ENCODE measurements around the gene CSNK1E.
A peak's percentile ranks its signal among the peaks of the same experiment; 100 is the strongest.

Gene CSNK1E

DNA sequence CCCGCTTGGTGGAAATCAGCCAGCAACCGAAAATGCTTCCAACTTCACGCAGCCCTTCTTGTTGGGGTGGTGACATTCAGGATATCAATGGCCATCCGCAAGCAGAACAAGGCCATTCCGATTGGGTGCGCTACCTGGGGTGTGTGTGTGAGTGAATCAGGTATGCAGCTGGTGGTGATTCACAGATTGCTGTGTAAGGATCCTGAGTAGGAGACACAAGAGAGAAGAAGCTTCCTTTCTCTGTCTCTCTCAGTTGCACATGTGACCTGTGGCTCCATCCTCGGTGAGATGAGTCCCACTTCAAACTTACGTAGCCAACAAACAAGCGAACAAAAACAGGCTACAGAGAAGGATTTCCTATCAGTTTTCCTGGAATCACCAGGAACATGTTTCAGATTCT is 34.8 kb downstream of the CSNK1E start:
- no peak for DNase-seq (ENCODE audit: low read depth in 2 of 2)

DNA sequence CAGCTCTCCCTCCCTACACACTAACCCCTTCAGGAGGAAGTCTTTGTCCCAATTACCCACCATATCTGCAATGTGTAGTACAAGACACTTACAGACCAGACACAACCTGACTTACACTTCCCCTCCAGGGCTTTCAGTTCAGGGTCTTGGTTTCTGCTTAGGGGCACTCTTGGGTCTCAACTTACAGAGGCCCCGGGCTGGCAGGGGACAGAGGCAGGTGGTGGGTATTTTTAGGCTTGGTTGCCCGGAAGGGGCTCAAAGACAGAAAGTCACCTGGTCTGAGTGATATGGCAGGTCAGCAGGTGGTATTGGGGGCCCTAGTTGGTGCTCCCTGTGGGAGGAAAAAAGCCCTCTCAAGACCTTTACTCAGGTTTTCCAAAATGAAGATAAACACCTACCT is 41.1 kb downstream of the CSNK1E start:
- no peak for DNase-seq (ENCODE audit: low read depth in 2 of 2)

DNA sequence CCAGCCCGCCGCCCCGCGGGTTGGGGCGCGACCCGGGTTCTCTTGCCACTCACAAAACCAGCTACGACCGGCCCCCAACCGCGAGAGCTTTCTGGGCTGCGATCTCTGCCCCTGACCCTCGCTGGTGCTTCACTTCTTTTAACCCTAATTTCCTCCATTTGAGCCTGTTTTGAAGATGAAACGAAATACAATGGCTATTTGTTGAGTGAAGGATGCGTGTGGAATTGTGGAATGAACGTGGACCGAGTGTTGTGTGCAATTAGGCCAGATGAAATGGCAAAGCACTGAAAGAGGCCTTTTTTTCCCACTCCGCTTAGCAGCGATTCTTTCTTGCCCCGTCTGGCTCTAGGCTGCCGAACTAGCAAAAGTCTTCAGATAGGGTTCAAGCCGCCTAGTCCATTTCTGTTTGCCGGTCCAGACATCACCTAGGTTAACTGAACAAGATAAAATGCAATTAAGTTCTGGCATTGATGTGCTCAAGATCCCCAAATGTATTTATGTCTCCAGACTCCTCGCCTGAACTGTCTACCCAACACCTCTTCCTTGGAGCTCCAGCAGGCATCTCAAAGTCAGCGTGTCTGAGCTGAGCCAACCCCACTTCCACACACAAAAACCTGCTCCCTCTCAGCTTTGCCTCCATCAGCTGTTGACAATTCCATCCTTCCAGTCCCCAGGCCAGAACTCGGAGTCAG is 44.0 kb downstream of the CSNK1E start:
- DNase-seq (ENCODE audit: low read depth in 2 of 2): no peak

DNA sequence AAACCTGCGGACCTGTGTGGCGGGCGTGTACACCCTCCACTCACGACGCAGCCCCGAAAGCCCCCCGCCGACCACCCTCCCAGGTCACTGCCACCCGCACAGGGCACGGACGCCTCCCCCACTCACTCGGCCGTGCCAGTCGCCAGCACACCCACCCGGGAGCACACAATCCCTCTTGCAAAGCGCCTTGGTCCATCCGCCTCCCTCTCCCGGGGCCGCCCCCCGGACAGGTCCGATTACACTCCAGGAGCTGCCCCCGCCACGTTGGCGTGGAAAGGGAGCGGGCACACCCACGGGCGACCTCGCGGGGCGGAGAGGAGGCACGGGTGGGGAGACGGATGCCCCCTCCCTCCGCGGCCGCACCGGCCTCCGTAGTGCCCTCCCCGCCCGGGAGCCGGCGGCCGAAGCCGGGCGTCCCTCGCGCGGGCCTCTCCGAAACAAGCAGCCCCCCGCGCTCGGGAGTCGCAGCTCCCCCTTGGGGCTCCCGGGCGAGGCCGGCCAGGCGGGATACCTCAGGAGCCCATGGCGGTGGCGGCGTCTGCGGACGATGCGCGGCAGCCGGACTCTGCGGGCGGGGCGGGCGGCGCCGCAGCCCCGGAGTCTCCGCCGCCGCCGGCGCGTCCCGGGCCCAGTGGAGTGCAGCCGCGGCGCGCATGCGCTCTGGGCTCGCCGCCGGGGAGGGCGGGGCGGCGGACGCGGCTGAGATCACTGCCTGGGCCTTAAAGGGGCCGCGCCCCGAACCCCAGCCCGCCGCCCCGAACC is 44.7 kb downstream of the CSNK1E start, which contains the start of gene TMEM184B:
Gene TMEM184B, minus strand, starts transcription at position 638 of the 762 bp plus-strand sequence. CDS start 25,049 bp downstream, outside the sequence.
- peak; percentile 56 to 57 for DNase-seq (ENCODE audit: low read depth in 2 of 2)

DNA sequence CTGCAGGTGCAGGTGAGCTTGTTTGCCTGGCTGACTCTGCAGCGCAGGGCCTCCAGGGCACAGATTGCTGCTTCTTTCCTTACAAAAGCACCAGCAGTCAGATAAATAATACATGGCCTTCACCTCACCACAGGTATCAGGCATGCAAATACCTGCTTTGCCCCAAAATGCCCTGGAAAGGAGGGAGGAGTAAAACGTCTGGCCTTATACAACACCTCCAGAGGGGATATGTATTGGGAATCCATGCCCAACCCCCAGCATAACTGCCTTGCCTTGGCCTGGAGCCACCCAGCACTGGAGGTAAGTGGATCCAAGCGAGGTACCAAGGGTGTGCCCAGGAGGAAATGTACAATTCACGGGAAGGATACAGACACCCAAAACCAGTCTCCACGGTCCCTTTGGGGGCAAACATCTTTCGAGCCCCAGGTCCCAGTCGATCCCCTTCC is 45.3 kb downstream of the CSNK1E start:
- DNase-seq (ENCODE audit: low read depth in 2 of 2): no peak

DNA sequence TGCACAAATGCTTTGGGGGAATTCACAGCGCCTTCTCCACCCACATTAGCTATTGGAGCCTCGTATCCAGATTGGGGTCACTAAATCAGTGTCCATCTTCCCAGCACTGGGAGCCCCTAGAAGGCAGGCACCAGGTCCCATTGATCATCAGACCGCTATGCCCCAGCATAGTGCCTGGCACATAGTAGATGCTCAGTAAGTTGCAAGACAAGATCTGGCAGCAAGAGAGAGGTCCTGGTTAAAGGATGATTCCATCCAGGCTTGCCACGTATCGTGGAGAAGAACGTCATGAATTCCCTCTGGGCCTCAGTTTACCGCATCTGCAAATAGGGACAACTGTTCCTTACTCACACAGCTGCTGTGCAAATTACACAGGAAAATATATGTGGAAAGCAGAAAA is 46.1 kb downstream of the CSNK1E start:
- DNase-seq (ENCODE audit: low read depth in 2 of 2): no peak

DNA sequence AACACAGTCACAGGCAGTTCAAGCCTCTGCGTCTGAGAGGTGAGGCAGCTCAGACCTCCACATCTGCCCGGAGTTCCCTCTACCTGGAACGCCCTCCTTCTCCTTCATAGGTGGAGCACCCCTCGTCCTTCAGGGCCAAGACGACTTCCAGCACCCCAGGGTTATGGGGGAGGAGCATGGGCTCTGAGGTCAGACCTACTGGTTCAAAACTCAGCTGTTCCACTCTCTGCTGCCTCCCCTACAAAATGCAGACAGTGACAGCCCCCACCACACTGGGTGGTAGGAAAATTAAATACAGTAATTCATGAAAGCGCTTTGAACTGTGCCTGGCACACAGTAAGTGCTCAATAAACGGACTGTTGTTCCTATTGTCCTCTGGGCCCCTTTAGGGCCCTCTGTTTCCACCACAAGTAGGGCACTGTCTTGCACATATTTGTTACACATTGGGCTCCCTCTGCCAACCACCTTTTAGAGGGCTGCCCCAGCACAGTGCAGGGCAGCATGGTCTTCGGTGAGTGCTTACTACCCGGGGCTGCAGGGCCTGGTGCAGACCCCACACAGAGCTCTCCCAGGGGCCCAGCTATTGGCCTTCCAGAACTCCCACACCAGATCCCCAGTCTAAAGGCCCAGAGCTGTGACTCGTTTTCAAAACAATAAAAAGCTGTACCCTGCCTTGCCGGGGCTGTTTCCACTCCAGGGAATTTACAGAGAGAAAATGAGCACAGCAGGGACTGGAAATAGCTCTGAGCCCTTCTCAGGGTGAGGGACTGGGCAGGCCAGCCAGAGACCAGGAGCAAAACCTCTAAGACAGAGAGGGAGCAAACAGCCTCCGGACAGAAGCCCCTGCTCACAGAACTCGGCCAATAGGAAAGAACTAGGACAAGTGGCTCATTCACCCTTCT is 46.9 kb downstream of the CSNK1E start:
- no peak for DNase-seq (ENCODE audit: low read depth in 2 of 2)

DNA sequence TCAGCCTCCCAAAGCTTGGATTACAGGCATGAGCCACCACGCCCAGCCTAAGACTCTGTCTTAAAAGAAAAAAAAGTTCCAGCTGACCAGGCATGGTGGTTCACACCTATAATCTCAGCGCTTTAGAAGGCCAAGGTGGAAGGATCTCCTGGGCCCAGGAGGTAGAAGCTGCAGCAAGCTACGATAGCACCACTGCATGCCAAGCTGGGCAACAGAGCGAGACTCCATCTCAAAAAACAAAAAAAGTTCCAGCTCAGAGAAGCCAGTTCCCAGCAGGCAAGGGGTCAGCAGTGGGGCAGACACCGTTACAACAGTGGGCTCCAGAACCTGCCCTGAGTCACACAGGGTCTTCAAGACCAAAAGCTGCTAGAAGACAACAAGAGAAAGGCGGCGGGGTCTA is 47.8 kb downstream of the CSNK1E start:
- DNase-seq (ENCODE audit: low read depth in 2 of 2): no peak

DNA sequence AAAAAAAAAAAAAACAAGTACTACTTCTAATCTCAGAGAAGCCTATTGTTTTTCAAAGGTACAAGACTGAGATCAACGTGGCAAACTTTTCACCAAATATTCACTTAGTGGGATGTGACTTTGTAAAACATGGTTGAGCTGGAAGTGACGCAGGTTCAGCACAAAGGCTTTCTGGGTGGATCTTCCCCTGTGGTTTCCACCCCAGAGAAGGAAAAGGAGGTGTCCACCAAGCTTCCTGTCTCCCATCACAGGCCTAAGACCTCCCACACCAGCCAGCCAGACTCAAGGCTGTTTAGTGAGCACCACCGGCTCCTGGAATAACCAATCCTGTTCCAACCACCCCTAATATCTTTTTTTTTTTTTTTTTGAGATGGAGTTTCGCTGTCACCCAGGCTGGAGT is 50.1 kb downstream of the CSNK1E start:
- DNase-seq (ENCODE audit: low read depth in 2 of 2): peak in 1 of 2 donors; percentile 24

DNA sequence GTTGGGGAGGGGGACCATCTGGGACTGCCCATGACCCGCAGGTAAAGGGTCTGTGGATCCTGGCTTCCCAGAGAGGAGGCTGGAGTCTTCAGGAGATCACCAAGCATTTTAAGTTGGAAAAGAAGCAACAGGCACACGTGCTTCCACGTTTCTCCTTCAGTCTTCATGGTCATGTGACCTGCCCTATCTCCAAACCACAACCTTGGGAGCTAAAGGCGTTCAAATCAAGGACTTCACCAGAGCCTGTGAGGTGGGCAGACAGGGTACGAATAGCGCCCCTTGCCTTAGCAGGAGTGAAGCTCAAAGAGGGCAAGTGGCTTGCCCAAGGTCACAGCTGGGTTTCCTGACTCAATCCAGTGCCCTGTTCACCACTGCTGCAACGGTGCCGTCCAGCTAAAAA is 51.1 kb downstream of the CSNK1E start:
- DNase-seq (ENCODE audit: low read depth in 2 of 2): no peak

DNA sequence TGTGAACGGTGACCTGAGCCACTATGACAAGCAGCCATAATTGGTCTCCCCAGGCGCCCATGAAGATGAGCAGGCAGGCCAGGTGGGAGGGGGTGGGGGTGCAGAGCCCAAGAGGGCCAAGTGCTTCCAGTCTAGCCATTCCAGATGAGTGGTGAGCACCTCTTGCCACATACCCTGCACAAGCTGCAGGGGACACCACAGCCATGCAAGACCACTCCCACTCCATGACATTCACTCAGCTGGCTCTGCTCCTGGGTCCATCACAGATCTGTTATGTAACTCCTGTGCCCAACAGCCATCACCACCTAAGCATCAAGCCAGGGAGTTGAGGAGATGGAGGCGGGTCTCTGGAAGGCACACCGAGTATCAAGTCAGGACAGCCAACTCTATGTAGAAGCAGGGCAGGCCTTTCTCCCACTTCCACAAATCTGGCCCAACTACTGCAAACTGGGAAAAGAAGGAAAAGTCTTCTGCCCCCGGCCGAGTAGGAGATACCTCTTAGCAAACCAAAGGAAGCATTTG is 52.9 kb downstream of the CSNK1E start:
- DNase-seq (ENCODE audit: low read depth in 2 of 2): no peak

DNA sequence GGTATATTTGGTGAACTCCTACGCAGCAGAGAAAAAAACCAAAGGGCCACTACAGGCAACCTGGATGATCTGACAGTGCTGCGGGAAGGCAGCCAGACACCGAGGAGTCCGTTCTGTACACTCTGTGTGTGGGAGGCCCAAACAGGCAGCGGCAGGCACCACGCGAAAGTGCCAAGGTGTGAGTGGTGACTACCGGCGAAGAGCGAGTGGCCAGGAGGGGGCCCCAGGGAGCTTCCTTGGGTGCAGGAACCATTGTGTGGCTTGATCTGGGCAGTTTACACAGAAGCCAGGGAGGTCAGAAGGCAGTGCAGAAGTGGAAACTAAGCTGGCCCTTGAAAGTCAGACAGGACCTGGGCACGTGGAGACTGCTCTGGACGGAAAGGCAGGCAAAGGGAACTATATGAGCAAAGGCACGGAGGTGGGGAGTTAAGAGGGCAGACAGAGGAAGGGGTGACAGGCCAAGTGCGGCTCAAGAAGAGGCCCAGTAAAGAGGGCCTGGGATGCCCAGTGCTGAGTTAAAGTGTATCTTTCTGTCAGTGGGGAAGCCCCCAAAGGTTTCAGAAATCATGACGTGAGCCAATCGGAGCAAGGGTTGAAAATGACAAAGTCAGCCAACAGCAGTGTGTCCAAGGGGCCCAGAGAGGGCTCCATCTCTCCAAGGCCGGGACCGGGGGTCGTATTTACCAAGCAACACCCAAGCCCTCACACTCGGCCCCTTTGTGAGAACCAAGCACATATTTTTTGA is 55.0 kb downstream of the CSNK1E start:
- no peak for DNase-seq (ENCODE audit: low read depth in 2 of 2)

DNA sequence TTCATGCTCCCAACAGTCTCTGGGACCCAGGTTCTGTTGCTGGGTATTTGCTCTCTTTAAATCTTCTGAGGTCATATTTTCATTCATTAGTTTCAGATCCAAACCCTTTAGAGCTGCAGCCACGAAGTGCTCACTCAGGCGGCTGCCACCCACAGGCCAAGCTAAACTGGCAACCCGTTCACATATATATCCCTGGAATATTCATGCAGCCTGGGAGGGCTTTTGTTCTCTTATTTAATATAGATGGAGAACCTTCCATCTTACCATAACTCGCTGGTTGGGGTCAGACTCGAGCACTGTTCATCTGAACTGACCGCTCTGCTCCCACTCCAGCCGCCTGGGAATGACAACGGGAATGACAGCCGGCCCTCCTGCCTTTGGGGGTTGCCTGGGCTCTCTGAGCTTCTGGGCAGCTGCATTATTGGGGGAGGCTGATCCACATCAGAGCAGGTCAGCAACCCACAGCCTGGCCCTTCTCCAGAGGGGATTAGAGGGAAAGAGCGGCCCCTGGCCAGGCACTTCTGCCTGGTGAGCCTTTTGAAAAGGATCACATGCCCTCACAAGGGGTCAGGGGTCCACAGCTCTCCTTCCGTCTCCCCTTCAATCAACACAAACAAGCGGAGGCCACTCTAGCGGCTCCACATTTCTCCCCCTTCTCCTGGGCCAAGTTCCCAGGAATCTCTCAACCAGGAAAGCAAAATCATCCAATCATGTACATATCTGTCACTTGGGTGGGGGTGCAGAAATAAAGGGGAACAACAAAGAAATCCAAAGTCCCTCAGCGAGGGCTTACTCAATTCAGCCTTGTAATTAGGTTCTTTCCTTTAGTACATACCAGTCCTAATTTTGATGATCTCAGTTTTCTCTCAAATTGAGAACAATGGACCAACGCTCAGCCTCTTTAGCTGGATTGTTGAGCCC is 56.2 kb downstream of the CSNK1E start:
- no peak for DNase-seq (ENCODE audit: low read depth in 2 of 2)

DNA sequence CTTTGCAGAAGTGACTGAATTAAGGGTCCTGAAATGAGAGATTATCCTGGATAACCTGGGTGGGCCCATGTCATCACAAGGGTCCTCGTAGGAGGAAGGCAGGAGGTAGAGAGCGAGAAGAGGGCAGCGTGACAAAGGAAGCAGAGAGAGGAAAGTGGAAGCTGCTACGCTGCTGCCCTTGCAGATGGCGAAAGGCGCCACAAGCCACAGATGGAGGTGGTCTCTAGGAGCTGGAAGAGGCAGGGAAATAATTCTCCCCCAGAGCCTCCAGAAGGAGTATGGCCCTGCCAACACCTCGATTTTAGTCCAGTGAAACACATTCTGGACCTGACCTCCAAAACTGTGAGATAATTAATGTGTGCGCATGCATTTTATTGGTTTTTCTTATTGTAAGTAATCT is 57.9 kb downstream of the CSNK1E start:
- no peak for DNase-seq (ENCODE audit: low read depth in 2 of 2)

DNA sequence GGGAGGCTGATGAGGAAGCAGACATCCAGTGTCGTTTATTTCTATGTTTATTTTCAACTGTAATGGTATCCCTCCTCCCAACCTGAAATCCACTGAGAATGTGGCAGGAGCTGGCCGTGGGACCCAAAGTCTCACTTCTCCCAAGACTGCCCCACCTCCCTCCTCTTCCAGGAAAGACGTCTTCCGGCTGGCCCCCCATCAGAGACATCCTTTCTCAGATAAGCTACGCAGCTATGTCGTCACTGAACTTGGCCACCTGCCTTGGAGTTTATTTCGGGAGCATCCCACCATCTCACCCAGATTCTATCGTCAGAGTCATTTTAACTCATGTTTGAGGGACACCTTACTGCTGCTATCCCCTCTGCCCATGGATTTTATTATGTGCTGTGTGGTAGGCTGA is 58.3 kb downstream of the CSNK1E start:
- DNase-seq (ENCODE audit: low read depth in 2 of 2): no peak

DNA sequence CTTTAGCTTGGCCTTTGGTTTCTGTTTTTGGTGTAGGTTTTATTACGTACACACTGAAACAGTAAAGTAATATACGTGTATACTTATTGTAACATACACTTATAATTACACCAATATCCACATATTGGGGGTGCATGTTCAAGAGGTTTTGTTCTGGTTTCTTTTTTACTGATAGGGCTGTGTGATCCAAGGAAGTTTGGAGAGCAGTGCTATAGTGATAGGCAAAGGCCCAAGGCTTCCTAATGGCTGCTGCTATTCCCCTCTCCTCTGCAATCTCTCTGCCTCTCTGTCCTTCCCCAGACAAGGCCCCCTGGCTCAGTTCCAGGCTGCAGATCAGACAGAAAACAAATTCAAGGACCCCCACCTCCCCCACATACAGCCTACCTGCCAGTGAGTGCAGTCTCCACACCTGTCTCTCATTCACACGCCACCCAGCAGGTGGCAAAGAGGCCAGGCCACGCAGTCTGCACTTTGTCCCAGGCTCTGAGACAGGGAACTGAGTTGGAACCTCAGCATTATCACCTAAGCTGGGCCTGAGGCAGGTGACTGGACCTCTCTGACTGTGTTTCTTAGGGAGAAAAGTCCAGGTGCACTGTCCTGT is 59.5 kb downstream of the CSNK1E start:
- no peak for DNase-seq (ENCODE audit: low read depth in 2 of 2)

DNA sequence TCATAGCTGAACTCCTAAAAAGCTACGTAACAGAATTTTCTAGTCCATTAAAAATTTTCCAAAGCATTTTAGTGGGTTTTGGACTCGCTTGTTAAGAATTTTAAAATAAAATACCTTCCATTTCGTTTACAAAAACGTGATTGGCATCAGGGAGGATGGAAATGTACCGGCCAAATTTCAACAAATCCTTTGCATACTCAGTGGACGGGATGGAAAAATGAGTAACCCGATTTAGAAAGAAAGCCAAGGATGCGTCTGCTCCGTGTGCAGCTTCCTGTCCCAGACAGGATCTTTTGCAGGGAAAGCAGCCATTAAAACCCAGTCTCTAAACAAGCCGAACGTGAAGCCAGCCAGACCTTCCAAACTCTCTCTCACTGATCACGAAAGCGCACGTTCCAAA is 60.1 kb downstream of the CSNK1E start:
- no peak for DNase-seq (ENCODE audit: low read depth in 2 of 2)

DNA sequence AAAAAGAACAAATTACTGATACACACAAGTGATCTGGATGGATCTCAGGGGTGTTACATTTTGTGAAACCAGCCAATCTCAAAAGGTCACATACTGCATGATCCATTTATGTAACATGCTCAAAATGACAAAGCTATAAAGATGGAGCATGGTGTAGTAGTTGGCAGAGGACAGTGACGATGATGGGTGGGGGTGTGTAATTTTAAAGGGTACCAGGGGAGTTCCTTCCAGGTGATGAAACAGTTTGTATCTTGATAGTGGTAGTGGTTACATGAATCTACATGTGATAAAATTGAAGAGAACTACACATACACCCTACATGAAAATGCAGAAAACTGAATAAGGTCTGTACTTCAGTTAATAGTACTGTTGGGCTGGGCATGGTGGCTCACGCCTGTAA is 61.5 kb downstream of the CSNK1E start:
- no peak for DNase-seq (ENCODE audit: low read depth in 2 of 2)

DNA sequence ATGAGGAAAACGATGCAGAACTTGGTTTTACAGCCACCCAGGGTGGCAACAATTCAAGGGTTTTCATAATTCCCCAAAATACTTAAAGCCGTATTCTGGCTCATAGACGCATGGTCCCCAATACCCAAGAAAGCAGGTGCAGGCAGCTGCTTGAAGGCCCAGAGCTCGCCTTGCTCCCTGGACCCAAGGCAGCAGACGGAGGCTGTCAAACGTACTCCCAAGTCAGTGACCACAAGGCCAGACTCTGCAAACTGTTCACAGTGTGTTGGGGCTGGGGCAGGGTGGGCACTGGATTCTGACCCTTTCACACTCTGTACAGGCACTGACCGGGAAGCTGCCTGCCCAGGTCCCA is 65.9 kb downstream of the CSNK1E start:
- DNase-seq (ENCODE audit: low read depth in 2 of 2): no peak
